Upper lobe of left lung (tissue), 4 donors: Measurements from ENCODE around the gene IL27RA.

Experiments used
- EP300 ChIP-seq, 4 donors: sonication (generic); formaldehyde crosslinking; IDR thresholded peaks; one replicate each; pipeline ENCODE4 v1.5.1; 2017; ENCODE audit warnings: antibody characterized with exemption in 4 of 4, control low read depth in 2 of 4
- POLR2AphosphoS5 ChIP-seq, 2 donors: sonication (generic); formaldehyde crosslinking; IDR thresholded peaks; one replicate each; pipeline ENCODE4 v1.5.1; 2017; ENCODE audit warnings: antibody characterized with exemption in 2 of 2
- TF ChIP-seq, protein P1 (sequence below), 6 experiments: fragments of 450-650 bp in 4 of 6; fragments of 200-600 bp in 2 of 6; sonication (generic) in 2 of 6; IDR thresholded peaks; one replicate each; pipeline ENCODE4 v1.5.1; 2016 to 2019; ENCODE audit warnings: antibody characterized with exemption in 6 of 6

GRCh38 chr19:14059093-14059480 is 27.5 kb downstream of the IL27RA start:
- TF ChIP-seq, protein P1, sequence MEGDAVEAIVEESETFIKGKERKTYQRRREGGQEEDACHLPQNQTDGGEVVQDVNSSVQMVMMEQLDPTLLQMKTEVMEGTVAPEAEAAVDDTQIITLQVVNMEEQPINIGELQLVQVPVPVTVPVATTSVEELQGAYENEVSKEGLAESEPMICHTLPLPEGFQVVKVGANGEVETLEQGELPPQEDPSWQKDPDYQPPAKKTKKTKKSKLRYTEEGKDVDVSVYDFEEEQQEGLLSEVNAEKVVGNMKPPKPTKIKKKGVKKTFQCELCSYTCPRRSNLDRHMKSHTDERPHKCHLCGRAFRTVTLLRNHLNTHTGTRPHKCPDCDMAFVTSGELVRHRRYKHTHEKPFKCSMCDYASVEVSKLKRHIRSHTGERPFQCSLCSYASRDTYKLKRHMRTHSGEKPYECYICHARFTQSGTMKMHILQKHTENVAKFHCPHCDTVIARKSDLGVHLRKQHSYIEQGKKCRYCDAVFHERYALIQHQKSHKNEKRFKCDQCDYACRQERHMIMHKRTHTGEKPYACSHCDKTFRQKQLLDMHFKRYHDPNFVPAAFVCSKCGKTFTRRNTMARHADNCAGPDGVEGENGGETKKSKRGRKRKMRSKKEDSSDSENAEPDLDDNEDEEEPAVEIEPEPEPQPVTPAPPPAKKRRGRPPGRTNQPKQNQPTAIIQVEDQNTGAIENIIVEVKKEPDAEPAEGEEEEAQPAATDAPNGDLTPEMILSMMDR (IDR thresholded peaks at IDR 0.05): peak; percentile 26 to 54 (median 42)
- no peak for TF ChIP-seq POLR2AphosphoS5 (IDR thresholded peaks at IDR 0.05)
- no peak for TF ChIP-seq EP300 (IDR thresholded peaks at IDR 0.05)
